ENCODE data around the gene TTLL10. TPM values are rescaled to one million over a fixed set of nuclear protein-coding genes. Genes with fewer than 3 reads are reported as not detected.

TTLL10 gene
- total RNA-seq, 2 experiments from 2014 or later = not detected

GRCh38 chr1:1217621-1218523 lies 44.2 kb downstream of the TTLL10 start:
- Mint-ChIP-seq H3K36me3 (peaks cover 8% of the 10 kb centered on the region), H3K9me3 (no peaks in the 10 kb centered on the region), H3K27ac (no peak overlapping the region), H3K4me1 (peaks cover 11% of the 10 kb centered on the region), H3K27me3 (no peaks in the 10 kb centered on the region), H3K4me3 (no peak overlapping the region)
- POLR2A ChIA-PET = no interaction called here
- no peak for ATAC-seq (ENCODE audit: low read depth)
- no peak for DNase-seq

DNA sequence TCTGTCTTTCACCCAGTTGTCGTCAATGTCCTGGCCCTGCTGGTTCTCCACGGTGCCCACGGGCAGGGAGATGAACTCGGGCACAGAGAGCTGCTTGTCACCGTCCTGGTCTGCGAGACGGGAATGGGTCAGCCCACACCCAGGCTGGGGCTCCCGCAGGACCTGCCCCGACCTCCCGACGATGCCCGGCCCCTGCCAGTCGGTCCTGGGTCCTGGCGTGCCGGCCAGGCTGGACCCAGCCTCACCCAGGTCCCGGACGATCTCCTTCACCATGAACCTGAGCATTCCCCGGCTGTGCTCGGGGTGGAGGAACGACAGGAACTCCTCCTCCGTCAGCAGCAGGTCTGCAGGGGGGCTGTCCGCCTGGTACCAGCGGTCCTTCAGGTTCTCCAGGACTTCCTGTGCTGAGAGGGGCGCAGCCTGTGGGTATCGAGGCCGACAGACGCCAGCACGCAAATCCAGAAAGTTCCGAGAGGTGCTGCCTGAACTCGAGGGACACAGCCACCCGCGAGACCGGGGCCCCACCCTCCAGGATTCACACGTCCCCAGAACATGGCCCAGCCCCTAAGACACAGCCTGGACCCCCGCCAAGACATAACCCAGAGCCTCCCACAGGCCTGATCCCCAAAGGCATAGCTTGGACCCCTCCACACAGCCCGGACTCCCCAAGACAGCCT lies 45.0 kb downstream of the TTLL10 start:
- DNase-seq = no peak
- Mint-ChIP-seq H3K27me3 (no peaks in the 10 kb centered on the region), H3K4me3 (no peak overlapping the region), H3K36me3 (peaks cover 13% of the 10 kb centered on the region), H3K4me1 (peaks cover 11% of the 10 kb centered on the region), H3K27ac (no peak overlapping the region), H3K9me3 (no peaks in the 10 kb centered on the region)
- POLR2A ChIA-PET = no interaction called here
- ATAC-seq (ENCODE audit: low read depth) = no peak

DNA sequence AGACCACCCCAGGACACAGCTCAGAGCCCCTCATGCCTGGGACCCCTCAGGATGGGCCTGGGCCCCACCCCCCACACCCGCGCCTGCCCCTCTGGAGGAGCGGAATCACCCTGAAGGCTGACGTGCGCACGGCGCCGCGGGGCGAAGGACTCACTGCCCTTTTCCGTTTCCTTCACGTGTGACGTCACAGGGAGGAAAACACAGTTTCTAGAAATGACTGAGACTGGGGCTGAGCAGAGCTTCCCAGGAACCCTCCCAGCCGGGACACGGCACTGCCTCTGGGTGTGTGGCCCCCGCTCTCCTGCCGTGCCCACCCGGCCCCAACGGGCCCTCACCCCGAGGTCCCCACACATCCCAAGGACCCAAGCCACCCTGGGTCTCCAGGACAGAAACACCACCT lies 45.7 kb downstream of the TTLL10 start:
- no peaks in the 10 kb centered on the region for H3K9me3 Mint-ChIP-seq
- no peak for ATAC-seq (ENCODE audit: low read depth)
- POLR2A ChIA-PET = no interaction called here
- no peak overlapping the region for H3K4me3 Mint-ChIP-seq
- no peaks in the 10 kb centered on the region for H3K27me3 Mint-ChIP-seq
- H3K36me3 Mint-ChIP-seq = peaks cover 14% of the 10 kb centered on the region
- DNase-seq = no peak
- no peak overlapping the region for H3K27ac Mint-ChIP-seq
- H3K4me1 Mint-ChIP-seq = peaks cover 9% of the 10 kb centered on the region

DNA sequence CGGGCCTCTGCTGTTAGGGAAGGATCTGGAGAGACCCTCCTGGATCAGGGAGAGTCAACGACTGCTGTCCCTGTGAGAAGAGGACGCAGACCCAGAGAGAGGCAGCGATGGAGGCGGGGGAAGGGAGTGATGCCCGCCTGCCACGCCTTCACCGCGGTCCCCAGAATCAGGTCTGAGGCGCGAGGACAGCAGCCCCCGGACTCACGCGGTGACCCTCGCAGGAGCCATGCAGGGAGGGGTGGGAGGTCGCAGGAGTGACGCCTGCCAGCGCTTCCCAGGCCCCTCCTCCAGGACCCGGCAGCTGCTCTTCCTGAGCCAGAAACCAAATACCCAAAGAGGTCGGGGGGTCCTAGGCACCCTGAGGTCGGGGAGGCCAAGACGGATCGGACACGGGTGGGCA lies 46.5 kb downstream of the TTLL10 start:
- no peaks in the 10 kb centered on the region for H3K27me3 Mint-ChIP-seq
- H3K27ac Mint-ChIP-seq = no peak overlapping the region
- DNase-seq = no peak
- ATAC-seq (ENCODE audit: low read depth) = no peak
- POLR2A ChIA-PET = interaction anchor here (1.4 kb wide), 1 partner anchor 18 kb away, joined by 3 read pairs; no protein-coding TSS in a partner anchor
- peaks cover 7% of the 10 kb centered on the region for H3K4me1 Mint-ChIP-seq
- H3K9me3 Mint-ChIP-seq = no peaks in the 10 kb centered on the region
- peaks cover 17% of the 10 kb centered on the region for H3K36me3 Mint-ChIP-seq
- no peak overlapping the region for H3K4me3 Mint-ChIP-seq

- Mint-ChIP-seq H3K9me3 (no peaks in the 10 kb centered on the region), H3K27ac (no peak overlapping the region), H3K4me3 (no peak overlapping the region), H3K4me1 (peaks cover 3% of the 10 kb centered on the region), H3K36me3 (peaks cover 21% of the 10 kb centered on the region), H3K27me3 (no peaks in the 10 kb centered on the region)
- POLR2A ChIA-PET = no interaction called here
- no peak for DNase-seq
- no peak for ATAC-seq (ENCODE audit: low read depth)
Measured at GRCh38 chr1:1221887-1222574, 48.4 kb downstream of the TTLL10 start.

DNA sequence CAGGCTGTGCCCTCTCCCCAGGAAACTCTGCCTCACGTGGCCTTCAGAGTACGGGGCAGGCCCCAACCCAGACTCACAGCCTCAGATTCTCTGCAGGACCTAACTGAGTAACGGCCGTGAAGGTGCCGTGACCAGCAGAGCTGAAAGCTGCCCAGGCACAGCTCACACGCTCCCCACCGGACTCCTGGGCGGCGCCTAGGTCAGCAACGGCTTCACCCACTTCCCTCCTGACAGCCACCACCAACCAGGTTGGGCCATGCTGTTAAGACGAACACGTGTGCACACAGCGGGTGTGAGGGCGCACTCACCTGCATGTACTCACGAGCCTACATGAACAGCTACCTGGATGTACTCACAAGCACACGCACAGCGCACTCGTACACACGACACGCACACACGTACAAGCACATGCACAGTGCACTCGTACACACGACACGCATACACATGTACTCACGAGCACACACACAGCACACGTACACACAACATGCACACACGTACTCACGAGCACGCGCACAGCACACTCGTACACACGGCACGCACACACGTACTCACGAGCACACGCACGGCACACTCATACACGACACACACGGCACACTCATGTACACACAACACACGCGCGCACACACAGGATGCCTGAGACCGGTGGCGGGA lies 49.0 kb downstream of the TTLL10 start:
- POLR2A ChIA-PET = no interaction called here
- H3K36me3 Mint-ChIP-seq = peaks cover 21% of the 10 kb centered on the region

GRCh38 chr1:1223321-1223720 lies 49.6 kb downstream of the TTLL10 start:
- no peak overlapping the region for H3K27ac Mint-ChIP-seq
- peaks cover 3% of the 10 kb centered on the region for H3K4me1 Mint-ChIP-seq
- peaks cover 21% of the 10 kb centered on the region for H3K36me3 Mint-ChIP-seq
- no peak for DNase-seq
- no peak overlapping the region for H3K4me3 Mint-ChIP-seq
- H3K9me3 Mint-ChIP-seq = no peaks in the 10 kb centered on the region
- POLR2A ChIA-PET = no interaction called here
- no peaks in the 10 kb centered on the region for H3K27me3 Mint-ChIP-seq
- no peak for ATAC-seq (ENCODE audit: low read depth)

More for the DNA sequence above, 49.0 kb downstream of the TTLL10 start:
- ATAC-seq (ENCODE audit: low read depth) (no peak), DNase-seq (no peak)
- H3K4me1 Mint-ChIP-seq = peaks cover 3% of the 10 kb centered on the region
- H3K27me3 Mint-ChIP-seq = no peaks in the 10 kb centered on the region
- H3K9me3 Mint-ChIP-seq = no peaks in the 10 kb centered on the region
- H3K4me3 Mint-ChIP-seq = no peak overlapping the region
- H3K27ac Mint-ChIP-seq = no peak overlapping the region

DNA sequence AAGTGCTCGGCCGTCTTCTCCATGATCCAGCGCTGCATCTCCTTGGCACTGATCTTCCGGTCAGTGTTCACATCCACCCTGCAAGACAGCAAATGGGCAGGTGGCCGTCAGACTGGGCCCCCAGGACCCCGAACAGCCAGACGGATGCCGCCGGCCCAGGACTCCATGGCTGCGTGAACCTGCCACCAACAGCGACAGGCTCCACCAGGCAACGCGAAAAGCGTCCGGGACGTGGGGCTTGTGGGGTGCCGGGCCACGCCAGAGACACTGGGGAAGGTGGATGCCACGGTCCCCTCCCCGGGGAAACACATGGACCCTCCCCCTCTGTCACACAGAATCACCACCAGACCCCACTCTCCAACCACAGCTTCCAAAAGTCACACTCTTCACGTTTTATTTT lies 50.2 kb downstream of the TTLL10 start:
- Mint-ChIP-seq H3K36me3 (peaks cover 22% of the 10 kb centered on the region), H3K9me3 (no peaks in the 10 kb centered on the region), H3K4me3 (no peak overlapping the region), H3K27ac (no peak overlapping the region), H3K27me3 (no peaks in the 10 kb centered on the region), H3K4me1 (peaks cover 3% of the 10 kb centered on the region)
- POLR2A ChIA-PET = no interaction called here
- ATAC-seq (ENCODE audit: low read depth) (no peak), DNase-seq (no peak)

DNA sequence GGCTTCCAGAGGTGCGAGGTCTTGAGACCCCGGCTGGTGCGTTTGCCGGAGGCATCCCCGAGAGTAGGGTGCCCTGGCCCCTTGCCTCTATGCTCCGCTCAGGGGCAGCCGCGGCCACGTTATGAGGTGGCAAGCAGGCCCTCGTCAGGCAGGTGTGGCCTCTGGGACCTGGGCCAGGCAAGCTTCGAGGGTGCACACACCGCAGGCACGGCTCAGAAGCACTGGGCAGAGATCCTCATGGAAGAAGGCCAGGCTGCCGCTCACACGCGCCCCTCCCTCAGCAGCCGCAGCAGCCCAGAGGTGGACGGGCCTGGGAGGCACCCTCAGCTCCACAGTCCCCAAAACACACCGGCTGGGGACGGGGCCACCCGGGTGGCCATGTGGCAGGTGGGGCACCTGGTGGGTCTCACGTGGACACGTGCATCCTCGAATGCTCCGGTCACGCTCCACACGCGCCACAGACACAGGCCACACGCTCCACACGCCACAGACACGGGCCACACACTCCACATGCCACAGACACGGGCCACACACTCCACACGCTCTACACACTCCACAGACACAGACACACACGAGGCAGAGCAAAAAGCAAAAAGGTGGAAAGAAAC lies 51.7 kb downstream of the TTLL10 start:
- Mint-ChIP-seq H3K27me3 (no peaks in the 10 kb centered on the region), H3K36me3 (peaks cover 24% of the 10 kb centered on the region), H3K27ac (no peak overlapping the region), H3K9me3 (no peaks in the 10 kb centered on the region), H3K4me1 (peaks cover 12% of the 10 kb centered on the region), H3K4me3 (no peak overlapping the region)
- POLR2A ChIA-PET = no interaction called here
- DNase-seq (no peak), ATAC-seq (ENCODE audit: low read depth) (no peak)

- H3K36me3 Mint-ChIP-seq = peaks cover 24% of the 10 kb centered on the region
- H3K27ac Mint-ChIP-seq = no peak overlapping the region
- ATAC-seq (ENCODE audit: low read depth) (no peak), DNase-seq (no peak)
- no peak overlapping the region for H3K4me3 Mint-ChIP-seq
- no peaks in the 10 kb centered on the region for H3K9me3 Mint-ChIP-seq
- H3K4me1 Mint-ChIP-seq = peaks cover 17% of the 10 kb centered on the region
- H3K27me3 Mint-ChIP-seq = no peaks in the 10 kb centered on the region
- POLR2A ChIA-PET = no interaction called here
Measured at GRCh38 chr1:1225913-1226312, 52.2 kb downstream of the TTLL10 start.

DNA sequence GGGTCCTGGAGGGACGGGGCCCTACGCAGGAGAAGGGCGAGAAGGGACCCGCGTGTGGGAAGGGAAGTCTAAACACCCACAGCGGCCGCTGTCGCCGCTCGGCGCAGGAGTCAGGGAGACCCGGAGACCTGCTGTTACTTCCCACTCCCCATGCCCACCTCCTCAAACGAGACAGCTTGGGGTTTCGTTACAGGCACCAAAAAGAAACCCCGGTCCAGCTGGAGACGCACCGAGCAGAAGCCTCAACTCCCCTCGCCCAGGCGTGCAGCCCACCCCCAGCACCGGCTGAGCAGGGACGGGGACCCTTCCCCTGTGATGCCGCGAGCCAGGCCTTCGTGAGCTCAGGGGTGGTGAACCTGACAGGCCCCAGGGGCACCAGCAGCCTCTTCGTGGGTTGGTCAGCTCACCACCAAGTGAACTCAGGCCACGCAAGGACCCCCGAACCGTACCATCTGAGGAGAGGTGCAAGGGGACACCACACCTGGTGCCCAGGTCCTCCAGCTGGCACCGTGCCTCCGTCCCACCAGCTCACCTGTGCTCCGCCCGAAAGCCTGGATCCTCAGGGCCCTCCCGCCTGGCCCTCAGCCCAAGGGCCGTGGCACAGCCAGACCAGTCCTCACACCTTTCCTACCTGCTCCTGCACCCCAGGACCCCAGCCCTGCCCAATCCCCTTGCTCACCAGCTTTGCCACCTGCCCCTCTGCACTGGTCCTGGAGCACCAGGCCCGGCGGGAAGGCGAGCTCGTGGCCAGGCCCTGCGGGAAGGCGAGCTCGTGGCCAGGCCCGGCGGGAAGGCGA lies 53.1 kb downstream of the TTLL10 start:
- ATAC-seq (ENCODE audit: low read depth) (no peak), DNase-seq (no peak)
- POLR2A ChIA-PET = no interaction called here
- H3K27me3 Mint-ChIP-seq = no peaks in the 10 kb centered on the region
- no peaks in the 10 kb centered on the region for H3K9me3 Mint-ChIP-seq
- H3K4me3 Mint-ChIP-seq = no peak overlapping the region
- H3K36me3 Mint-ChIP-seq = peaks cover 24% of the 10 kb centered on the region
- no peak overlapping the region for H3K27ac Mint-ChIP-seq
- peaks cover 17% of the 10 kb centered on the region for H3K4me1 Mint-ChIP-seq

DNA sequence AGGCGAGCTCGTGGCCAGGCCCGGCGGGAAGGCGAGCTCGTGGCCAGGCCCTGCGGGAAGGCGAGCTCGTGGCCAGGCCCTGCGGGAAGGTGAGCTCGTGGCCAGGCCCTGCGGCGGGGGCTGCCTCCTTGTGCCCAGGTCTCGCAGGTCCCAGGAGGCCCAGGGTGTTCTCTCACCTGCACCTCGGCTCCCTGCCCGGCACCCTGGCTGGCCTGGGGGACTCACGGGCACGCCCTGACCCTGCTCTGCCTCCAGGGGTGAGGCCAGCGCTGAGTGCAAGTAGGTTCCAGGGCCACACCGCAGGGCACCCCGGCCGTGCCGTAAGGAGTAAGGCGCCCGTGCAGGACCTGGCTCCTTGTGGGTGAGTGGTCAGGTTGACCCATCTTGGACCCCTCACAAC lies 53.7 kb downstream of the TTLL10 start:
- H3K4me3 Mint-ChIP-seq = no peak overlapping the region
- H3K4me1 Mint-ChIP-seq = peaks cover 17% of the 10 kb centered on the region
- no peak for DNase-seq
- no peaks in the 10 kb centered on the region for H3K9me3 Mint-ChIP-seq
- POLR2A ChIA-PET = no interaction called here
- no peak for ATAC-seq (ENCODE audit: low read depth)
- peaks cover 24% of the 10 kb centered on the region for H3K36me3 Mint-ChIP-seq
- H3K27me3 Mint-ChIP-seq = no peaks in the 10 kb centered on the region
- H3K27ac Mint-ChIP-seq = no peak overlapping the region

All from activated naive CD8-positive, alpha-beta T cell treated with anti-CD3 and anti-CD28 coated beads, Interleukin-2, amount 10 ng/mL, durations not matched to agents 7 days and 5 days (primary cell).